HEK293T (cell line): ENCODE measurements around the gene FAM53B.

Experiments used
- BHLHE40 ChIP-seq: fragments of 450-650 bp; IDR thresholded peaks from 2 replicates; pipeline ENCODE4 v1.6.1; 2016; ENCODE audit warnings: mild to moderate bottlenecking, moderate library complexity, borderline replicate concordance
- FOXA1 ChIP-seq: fragments of 450-650 bp; IDR thresholded peaks from 2 replicates; pipeline ENCODE4 v1.6.1; 2016; ENCODE audit warnings: mild to moderate bottlenecking
- HDGF ChIP-seq: fragments of 450-650 bp; IDR thresholded peaks from 2 replicates; pipeline ENCODE4 v1.6.1; 2017; ENCODE audit warnings: antibody characterized with exemption, borderline replicate concordance
- SP1 ChIP-seq: fragments of 450-650 bp; IDR thresholded peaks from 2 replicates; pipeline ENCODE4 v1.6.1; 2017
- SUZ12 ChIP-seq: fragments of 450-650 bp; IDR thresholded peaks from 2 replicates; pipeline ENCODE4 v1.6.1; 2016; ENCODE audit warnings: mild to moderate bottlenecking
- ZNF384 ChIP-seq: fragments of 450-650 bp; IDR thresholded peaks from 2 replicates; pipeline ENCODE4 v1.6.1; 2016
- TF ChIP-seq, protein P1 (sequence below): fragments of 450-650 bp; IDR thresholded peaks from 2 replicates; pipeline ENCODE4 v1.6.1; 2016

DNA sequence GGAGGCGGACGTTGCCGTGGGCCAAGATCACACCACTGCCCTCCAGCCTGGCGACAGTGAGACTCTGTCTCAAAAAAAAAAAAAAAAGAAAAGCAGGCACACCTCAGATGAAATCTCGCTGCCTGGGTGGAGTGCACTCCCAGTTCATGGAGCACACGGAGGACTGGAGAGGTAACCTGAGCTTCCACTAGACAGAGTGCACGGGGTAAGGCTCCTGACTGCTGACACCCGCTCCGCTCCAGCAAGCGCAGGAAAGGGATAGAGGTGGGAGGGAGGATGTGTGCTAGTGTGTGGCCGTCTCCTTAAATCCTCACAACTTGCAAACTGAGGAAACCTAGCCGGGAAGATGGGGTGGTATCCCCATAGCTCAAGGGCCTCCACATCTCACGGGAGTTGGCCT is 50.8 kb downstream of the FAM53B start:
- TF ChIP-seq FOXA1 (no peak), ZNF384 (no peak), SP1 (no peak), SUZ12 (no peak), BHLHE40 (no peak), HDGF (no peak)
- TF ChIP-seq, protein P1, sequence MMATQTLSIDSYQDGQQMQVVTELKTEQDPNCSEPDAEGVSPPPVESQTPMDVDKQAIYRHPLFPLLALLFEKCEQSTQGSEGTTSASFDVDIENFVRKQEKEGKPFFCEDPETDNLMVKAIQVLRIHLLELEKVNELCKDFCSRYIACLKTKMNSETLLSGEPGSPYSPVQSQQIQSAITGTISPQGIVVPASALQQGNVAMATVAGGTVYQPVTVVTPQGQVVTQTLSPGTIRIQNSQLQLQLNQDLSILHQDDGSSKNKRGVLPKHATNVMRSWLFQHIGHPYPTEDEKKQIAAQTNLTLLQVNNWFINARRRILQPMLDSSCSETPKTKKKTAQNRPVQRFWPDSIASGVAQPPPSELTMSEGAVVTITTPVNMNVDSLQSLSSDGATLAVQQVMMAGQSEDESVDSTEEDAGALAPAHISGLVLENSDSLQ = no peak
